HEK293 (cell line): ENCODE results near the gene FAM76A.

Experiments
- EGR2 ChIP-seq: fragments of 450-650 bp; formaldehyde crosslinking; IDR thresholded peaks from 2 replicates; pipeline ENCODE4 v1.5.1; 2016; ENCODE audit warnings: low read depth, missing biosample characterization, missing genetic modification characterization
- GLIS2 ChIP-seq: fragments of 450-650 bp; formaldehyde crosslinking; IDR thresholded peaks from 2 replicates; pipeline ENCODE4 v1.5.1; 2016; ENCODE audit warnings: missing biosample characterization, missing genetic modification characterization
- HOXA7 ChIP-seq: sonication (generic); formaldehyde crosslinking; IDR thresholded peaks from 2 replicates; pipeline ENCODE4 v1.8.1; 2022; ENCODE audit warnings: missing genetic modification reagents, borderline replicate concordance
- IKZF3 ChIP-seq: fragments of 450-650 bp; IDR thresholded peaks from 2 replicates; pipeline ENCODE4 v1.5.0; 2018; ENCODE audit warnings: missing biosample characterization, mild to moderate bottlenecking, missing genetic modification characterization, moderate library complexity
- KLF10 ChIP-seq: fragments of 450-650 bp; IDR thresholded peaks from 2 replicates; pipeline ENCODE4 v1.5.1; 2018; ENCODE audit warnings: missing biosample characterization, mild to moderate bottlenecking, missing genetic modification characterization
- KLF8 ChIP-seq: fragments of 450-650 bp; formaldehyde crosslinking; IDR thresholded peaks from 2 replicates; pipeline ENCODE4 v1.5.1; 2016; ENCODE audit warnings: missing biosample characterization, missing genetic modification characterization
- SALL2 ChIP-seq: fragments of 450-650 bp; formaldehyde crosslinking; IDR thresholded peaks from 2 replicates; pipeline ENCODE4 v1.5.0; 2017; ENCODE audit warnings: missing biosample characterization, mild to moderate bottlenecking, missing genetic modification characterization, borderline replicate concordance
- ZFHX2 ChIP-seq: fragments of 450-650 bp; formaldehyde crosslinking; conservative IDR thresholded peaks from 2 replicates; pipeline ENCODE4 v1.5.1; 2016; ENCODE audit warnings: missing biosample characterization, missing genetic modification characterization
- ZFP69B ChIP-seq: fragments of 450-650 bp; formaldehyde crosslinking; IDR thresholded peaks from 2 replicates; pipeline ENCODE4 v1.5.1; 2016; ENCODE audit warnings: missing biosample characterization, missing genetic modification characterization
- ZNF133 ChIP-seq: fragments of 450-650 bp; formaldehyde crosslinking; IDR thresholded peaks from 2 replicates; pipeline ENCODE4 v1.5.1; 2016; ENCODE audit warnings: missing biosample characterization, missing genetic modification characterization
- ZNF157 ChIP-seq: fragments of 450-650 bp; formaldehyde crosslinking; IDR thresholded peaks from 2 replicates; pipeline ENCODE4 v1.5.1; 2016; ENCODE audit warnings: missing biosample characterization, missing genetic modification characterization
- ZNF292 ChIP-seq: fragments of 450-650 bp; formaldehyde crosslinking; IDR thresholded peaks from 2 replicates; pipeline ENCODE4 v1.5.1; 2016; ENCODE audit warnings: low read depth, missing biosample characterization, missing genetic modification characterization, borderline replicate concordance
- ZNF354C ChIP-seq: fragments of 450-650 bp; formaldehyde crosslinking; IDR thresholded peaks from 2 replicates; pipeline ENCODE4 v1.5.1; 2016; ENCODE audit warnings: missing biosample characterization, missing genetic modification characterization, low read depth, borderline replicate concordance
- ZNF416 ChIP-seq: fragments of 450-650 bp; formaldehyde crosslinking; IDR thresholded peaks from 2 replicates; pipeline ENCODE4 v1.5.1; 2016; ENCODE audit warnings: missing biosample characterization, missing genetic modification characterization
- ZNF423 ChIP-seq: fragments of 450-650 bp; formaldehyde crosslinking; IDR thresholded peaks from 2 replicates; pipeline ENCODE4 v1.5.1; 2016; ENCODE audit warnings: missing biosample characterization, missing genetic modification characterization
- ZNF521 ChIP-seq: fragments of 450-650 bp; formaldehyde crosslinking; IDR thresholded peaks from 2 replicates; pipeline ENCODE4 v1.5.1; 2017; ENCODE audit warnings: missing biosample characterization, mild to moderate bottlenecking, missing genetic modification characterization
- ZNF560 ChIP-seq: fragments of 450-650 bp; formaldehyde crosslinking; IDR thresholded peaks from 2 replicates; pipeline ENCODE4 v1.5.1; 2017; ENCODE audit warnings: missing biosample characterization, missing genetic modification characterization, borderline replicate concordance
- ZNF76 ChIP-seq: fragments of 450-650 bp; formaldehyde crosslinking; IDR thresholded peaks from 2 replicates; pipeline ENCODE4; 2016; ENCODE audit warnings: low read depth, missing biosample characterization, missing genetic modification characterization, borderline replicate concordance
- ZNF768 ChIP-seq: fragments of 450-650 bp; formaldehyde crosslinking; IDR thresholded peaks from 2 replicates; pipeline ENCODE4 v1.5.1; 2018; ENCODE audit warnings: missing biosample characterization, mild to moderate bottlenecking, missing genetic modification characterization
- ZNF791 ChIP-seq: fragments of 450-650 bp; formaldehyde crosslinking; IDR thresholded peaks from 2 replicates; pipeline ENCODE4 v1.5.1; 2016; ENCODE audit warnings: missing biosample characterization, missing genetic modification characterization
- TF ChIP-seq, protein P1 (sequence below): fragments of 450-650 bp; formaldehyde crosslinking; conservative IDR thresholded peaks from 2 replicates; pipeline ENCODE4 v1.5.1; 2016; ENCODE audit warnings: low read depth, missing biosample characterization, missing genetic modification characterization
- TF ChIP-seq, protein P2 (sequence below): fragments of 450-650 bp; formaldehyde crosslinking; IDR thresholded peaks from 2 replicates; pipeline ENCODE4 v1.5.1; 2016; ENCODE audit warnings: missing biosample characterization, missing genetic modification characterization, borderline replicate concordance
- TF ChIP-seq, protein P3 (sequence below): fragments of 450-650 bp; formaldehyde crosslinking; IDR thresholded peaks from 2 replicates; pipeline ENCODE4 v1.5.1; 2016; ENCODE audit warnings: missing biosample characterization, missing genetic modification characterization
- TF ChIP-seq, protein P4 (sequence below): fragments of 450-650 bp; formaldehyde crosslinking; IDR thresholded peaks from 2 replicates; pipeline ENCODE4; 2016; ENCODE audit warnings: missing biosample characterization, missing genetic modification characterization
- TF ChIP-seq, protein P5 (sequence below): fragments of 450-650 bp; formaldehyde crosslinking; IDR thresholded peaks from 2 replicates; pipeline ENCODE4 v1.5.1; 2016; ENCODE audit warnings: missing biosample characterization, missing genetic modification characterization, low read depth
- TF ChIP-seq, protein P6 (sequence below): fragments of 450-650 bp; formaldehyde crosslinking; IDR thresholded peaks from 2 replicates; pipeline ENCODE4 v1.5.1; 2016; ENCODE audit warnings: missing biosample characterization, missing genetic modification characterization

FAM76A gene

DNA sequence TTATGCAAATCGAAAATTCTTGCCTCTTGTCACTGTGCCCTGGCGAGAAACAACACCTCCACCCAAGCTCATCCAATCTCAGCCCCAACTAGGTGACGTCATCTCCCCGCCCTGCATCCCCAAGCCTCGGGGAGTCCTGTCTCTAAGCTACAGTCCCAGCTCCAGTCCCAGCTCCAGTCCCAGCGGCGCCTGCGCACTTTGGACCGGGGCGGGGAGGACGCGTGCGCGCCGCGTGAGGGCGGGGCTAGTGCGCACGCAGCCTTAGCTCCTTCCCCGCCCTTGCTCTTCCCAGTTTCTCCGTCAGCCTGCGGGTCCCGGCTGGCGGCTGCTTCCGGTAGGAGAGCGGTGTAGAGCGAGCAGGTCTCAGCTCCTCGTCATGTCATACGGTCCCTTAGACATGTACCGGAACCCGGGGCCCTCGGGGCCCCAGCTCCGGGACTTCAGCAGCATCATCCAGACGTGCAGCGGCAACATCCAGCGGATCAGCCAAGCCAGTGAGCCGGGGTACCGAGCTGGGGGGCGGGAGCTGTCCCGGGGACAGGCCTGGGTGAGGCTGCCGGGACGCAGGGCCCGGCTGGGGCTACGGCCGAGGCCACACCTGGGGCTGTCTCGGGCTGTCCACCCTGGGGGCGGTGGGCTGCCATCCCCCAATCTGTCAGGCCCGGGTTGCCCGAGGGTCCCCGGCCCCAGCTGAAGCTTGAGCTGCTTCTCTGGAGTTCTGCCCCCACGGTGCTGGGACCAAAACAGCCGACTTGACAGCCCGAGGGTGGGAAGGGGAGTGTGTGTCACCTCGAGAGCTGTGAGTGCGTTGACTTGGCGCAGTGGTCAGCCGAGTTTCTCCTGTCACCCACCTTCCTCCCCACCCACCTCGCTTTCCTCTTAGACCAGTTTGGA, 47.4 kb downstream of the FAM76A start, which contains the start of gene STX12 (continued):
- TF ChIP-seq, protein P1, sequence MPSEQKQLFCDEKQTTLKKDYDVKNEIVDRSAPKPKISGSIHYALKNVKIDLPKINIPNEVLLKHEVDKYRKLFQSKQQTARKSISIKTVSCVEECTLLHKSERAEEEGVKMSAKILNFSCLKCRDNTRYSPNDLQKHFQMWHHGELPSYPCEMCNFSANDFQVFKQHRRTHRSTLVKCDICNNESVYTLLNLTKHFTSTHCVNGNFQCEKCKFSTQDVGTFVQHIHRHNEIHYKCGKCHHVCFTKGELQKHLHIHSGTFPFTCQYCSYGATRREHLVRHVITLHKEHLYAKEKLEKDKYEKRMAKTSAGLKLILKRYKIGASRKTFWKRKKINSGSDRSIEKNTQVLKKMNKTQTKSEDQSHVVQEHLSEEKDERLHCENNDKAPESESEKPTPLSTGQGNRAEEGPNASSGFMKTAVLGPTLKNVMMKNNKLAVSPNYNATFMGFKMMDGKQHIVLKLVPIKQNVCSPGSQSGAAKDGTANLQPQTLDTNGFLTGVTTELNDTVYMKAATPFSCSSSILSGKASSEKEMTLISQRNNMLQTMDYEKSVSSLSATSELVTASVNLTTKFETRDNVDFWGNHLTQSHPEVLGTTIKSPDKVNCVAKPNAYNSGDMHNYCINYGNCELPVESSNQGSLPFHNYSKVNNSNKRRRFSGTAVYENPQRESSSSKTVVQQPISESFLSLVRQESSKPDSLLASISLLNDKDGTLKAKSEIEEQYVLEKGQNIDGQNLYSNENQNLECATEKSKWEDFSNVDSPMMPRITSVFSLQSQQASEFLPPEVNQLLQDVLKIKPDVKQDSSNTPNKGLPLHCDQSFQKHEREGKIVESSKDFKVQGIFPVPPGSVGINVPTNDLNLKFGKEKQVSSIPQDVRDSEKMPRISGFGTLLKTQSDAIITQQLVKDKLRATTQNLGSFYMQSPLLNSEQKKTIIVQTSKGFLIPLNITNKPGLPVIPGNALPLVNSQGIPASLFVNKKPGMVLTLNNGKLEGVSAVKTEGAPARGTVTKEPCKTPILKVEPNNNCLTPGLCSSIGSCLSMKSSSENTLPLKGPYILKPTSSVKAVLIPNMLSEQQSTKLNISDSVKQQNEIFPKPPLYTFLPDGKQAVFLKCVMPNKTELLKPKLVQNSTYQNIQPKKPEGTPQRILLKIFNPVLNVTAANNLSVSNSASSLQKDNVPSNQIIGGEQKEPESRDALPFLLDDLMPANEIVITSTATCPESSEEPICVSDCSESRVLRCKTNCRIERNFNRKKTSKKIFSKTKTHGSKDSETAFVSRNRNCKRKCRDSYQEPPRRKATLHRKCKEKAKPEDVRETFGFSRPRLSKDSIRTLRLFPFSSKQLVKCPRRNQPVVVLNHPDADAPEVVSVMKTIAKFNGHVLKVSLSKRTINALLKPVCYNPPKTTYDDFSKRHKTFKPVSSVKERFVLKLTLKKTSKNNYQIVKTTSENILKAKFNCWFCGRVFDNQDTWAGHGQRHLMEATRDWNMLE (tag by site-specific recombination): no peak
- TF ChIP-seq ZNF521 (tag by site-specific recombination) (no peak), IKZF3 (tag by site-specific recombination) (peak; percentile 97), KLF8 (peak; percentile 83), EGR2 (tag by site-specific recombination) (peak; percentile 19; the same call in 1 of the 2 replicates), ZNF768 (tag by site-specific recombination) (no peak), ZNF791 (tag by site-specific recombination) (no peak), GLIS2 (tag by site-specific recombination) (peak; percentile 70), ZNF292 (tag by site-specific recombination) (no peak), ZNF157 (no peak), ZNF560 (tag by site-specific recombination) (no peak), ZNF76 (tag by site-specific recombination) (peak; percentile 53), SALL2 (tag by site-specific recombination) (no peak), HOXA7 (CRISPR knock-in tag) (no peak), ZFP69B (tag by site-specific recombination) (peak; percentile 16; the same call in 1 of the 2 replicates), ZNF354C (tag by site-specific recombination) (no peak), ZNF423 (no peak), KLF10 (tag by site-specific recombination) (no peak), ZNF133 (tag by site-specific recombination) (no peak), ZFHX2 (peak; percentile 44; the same call in 1 of the 2 replicates), ZNF416 (tag by site-specific recombination) (no peak)
- TF ChIP-seq, protein P2, sequence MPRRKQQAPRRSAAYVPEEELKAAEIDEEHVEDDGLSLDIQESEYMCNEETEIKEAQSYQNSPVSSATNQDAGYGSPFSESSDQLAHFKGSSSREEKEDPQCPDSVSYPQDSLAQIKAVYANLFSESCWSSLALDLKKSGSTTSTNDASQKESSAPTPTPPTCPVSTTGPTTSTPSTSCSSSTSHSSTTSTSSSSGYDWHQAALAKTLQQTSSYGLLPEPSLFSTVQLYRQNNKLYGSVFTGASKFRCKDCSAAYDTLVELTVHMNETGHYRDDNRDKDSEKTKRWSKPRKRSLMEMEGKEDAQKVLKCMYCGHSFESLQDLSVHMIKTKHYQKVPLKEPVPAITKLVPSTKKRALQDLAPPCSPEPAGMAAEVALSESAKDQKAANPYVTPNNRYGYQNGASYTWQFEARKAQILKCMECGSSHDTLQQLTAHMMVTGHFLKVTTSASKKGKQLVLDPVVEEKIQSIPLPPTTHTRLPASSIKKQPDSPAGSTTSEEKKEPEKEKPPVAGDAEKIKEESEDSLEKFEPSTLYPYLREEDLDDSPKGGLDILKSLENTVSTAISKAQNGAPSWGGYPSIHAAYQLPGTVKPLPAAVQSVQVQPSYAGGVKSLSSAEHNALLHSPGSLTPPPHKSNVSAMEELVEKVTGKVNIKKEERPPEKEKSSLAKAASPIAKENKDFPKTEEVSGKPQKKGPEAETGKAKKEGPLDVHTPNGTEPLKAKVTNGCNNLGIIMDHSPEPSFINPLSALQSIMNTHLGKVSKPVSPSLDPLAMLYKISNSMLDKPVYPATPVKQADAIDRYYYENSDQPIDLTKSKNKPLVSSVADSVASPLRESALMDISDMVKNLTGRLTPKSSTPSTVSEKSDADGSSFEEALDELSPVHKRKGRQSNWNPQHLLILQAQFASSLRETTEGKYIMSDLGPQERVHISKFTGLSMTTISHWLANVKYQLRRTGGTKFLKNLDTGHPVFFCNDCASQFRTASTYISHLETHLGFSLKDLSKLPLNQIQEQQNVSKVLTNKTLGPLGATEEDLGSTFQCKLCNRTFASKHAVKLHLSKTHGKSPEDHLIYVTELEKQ (tag by site-specific recombination): 0 out of 2 replicates have a peak, but pooled peaks have one; percentile 47
- TF ChIP-seq, protein P3, sequence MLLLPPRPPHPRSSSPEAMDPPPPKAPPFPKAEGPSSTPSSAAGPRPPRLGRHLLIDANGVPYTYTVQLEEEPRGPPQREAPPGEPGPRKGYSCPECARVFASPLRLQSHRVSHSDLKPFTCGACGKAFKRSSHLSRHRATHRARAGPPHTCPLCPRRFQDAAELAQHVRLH: peak; percentile 50; the same call in 1 of the 2 replicates
- TF ChIP-seq, protein P4, sequence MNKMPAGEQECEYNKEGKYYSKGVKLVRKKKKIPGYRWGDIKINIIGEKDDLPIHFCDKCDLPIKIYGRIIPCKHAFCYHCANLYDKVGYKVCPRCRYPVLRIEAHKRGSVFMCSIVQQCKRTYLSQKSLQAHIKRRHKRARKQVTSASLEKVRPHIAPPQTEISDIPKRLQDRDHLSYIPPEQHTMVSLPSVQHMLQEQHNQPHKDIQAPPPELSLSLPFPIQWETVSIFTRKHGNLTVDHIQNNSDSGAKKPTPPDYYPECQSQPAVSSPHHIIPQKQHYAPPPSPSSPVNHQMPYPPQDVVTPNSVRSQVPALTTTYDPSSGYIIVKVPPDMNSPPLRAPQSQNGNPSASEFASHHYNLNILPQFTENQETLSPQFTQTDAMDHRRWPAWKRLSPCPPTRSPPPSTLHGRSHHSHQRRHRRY (tag by site-specific recombination): no peak
- TF ChIP-seq, protein P5, sequence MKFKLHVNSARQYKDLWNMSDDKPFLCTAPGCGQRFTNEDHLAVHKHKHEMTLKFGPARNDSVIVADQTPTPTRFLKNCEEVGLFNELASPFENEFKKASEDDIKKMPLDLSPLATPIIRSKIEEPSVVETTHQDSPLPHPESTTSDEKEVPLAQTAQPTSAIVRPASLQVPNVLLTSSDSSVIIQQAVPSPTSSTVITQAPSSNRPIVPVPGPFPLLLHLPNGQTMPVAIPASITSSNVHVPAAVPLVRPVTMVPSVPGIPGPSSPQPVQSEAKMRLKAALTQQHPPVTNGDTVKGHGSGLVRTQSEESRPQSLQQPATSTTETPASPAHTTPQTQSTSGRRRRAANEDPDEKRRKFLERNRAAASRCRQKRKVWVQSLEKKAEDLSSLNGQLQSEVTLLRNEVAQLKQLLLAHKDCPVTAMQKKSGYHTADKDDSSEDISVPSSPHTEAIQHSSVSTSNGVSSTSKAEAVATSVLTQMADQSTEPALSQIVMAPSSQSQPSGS: peak; percentile 100
- TF ChIP-seq, protein P6, sequence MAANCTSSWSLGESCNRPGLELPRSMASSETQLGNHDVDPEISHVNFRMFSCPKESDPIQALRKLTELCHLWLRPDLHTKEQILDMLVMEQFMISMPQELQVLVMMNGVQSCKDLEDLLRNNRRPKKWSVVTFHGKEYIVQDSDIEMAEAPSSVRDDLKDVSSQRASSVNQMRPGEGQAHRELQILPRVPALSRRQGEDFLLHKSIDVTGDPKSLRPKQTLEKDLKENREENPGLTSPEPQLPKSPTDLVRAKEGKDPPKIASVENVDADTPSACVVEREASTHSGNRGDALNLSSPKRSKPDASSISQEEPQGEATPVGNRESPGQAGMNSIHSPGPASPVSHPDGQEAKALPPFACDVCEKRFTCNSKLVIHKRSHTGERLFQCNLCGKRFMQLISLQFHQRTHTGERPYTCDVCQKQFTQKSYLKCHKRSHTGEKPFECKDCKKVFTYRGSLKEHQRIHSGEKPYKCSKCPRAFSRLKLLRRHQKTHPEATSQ (tag by site-specific recombination): no peak
